ENCODE measurements around the gene BRME1.

The BRME1 gene

DNA sequence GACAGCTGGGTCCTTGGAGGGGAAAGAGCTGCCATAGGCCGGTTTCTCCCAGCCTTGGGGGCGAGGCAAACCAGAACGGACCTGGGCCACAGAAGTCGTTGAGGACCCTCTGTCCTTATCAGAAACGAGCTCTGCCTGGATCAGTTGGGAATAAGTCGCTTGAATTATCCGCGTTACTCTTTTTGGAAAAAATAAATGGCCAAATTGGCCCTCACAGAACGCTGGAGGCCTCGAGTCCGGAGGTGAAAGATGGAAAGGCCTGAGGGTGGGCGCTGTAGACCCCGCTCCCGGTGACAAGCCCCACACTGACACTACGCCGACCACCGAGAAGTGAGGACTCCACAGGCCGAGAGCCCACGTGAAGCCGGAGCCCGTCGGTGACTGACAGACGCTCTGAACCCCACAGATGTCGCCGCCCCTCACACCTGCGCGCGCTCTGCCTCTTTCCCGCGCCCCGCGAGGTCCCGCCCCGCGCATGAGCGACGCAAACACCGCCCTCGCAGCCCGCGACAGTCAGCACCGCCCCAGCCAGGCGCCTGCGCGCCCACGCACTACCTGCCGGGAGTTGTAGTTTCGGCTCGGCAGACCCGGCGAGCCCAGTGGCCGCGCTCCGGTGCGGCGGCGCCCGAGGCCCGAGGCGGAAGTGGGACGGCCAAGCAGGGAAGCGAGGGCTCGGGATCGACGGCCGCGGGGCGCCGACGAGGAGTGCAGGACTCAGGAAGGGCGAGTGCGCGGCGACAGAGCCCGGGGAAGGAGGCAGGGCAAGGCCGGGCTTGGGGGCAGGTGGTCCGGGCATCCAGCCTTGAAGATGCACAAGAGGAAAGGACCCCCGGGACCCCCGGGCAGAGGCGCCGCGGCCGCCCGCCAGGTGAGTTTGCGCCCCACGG, at the start of gene BRME1, which contains the start of gene CC2D1A:
BRME1 (minus strand) TSS at position 484 of the 887 bp plus-strand sequence. CDS start 1,225 bp downstream, outside the sequence.
CC2D1A (plus strand) TSS at position 568 of the 887 bp plus-strand sequence; CDS start at position 809, 241 bp downstream.
- peak; percentile 97 for DNase-seq

DNA sequence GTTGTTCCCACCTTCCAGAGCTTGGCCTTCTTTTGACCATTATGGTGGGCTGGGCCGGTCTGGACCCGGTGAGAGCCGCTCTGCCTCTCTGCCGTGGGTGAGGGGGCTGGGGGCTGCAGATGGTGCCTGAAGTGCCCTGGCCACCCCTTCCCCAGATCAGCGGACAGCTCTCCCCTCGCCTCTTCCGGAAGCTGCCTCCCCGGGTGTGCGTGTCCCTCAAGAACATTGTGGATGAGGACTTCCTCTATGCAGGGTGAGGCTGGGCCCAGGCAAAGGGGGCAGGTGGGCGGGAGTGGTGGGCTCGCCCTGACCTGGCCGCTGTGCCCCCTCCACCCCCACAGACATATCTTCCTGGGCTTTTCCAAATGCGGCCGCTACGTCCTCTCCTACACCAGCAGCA, 48.3 kb upstream of the BRME1 start:
- DNase-seq, result no peak

- DNase-seq, result no peak
Observed at GRCh38 chr19:13952931-13953531, 47.1 kb upstream of the BRME1 start.

- DNase-seq, result peak; percentile 98
Observed at GRCh38 chr19:13952154-13952930, 46.4 kb upstream of the BRME1 start, which contains the start of gene DCAF15. Gene DCAF15 (plus strand): TSS chr19:13952509. CDS start chr19:13952513, 4 bp downstream.

DNA sequence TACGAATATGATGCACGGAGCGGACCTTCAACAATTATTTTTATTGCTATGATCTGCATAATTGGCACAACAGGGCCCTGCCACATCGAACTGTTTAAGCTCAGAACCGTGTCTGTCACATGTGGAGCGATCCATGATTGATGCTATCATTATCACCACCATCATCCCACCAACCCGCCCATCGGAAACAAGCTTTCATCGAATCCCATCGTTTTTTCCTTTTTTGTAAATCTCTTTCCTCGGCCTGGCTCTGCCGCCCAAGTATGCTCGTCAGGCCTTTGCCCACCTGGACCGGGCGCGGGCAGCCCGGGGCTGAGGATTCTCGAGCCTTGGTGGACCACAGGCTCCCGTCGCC, 45.9 kb upstream of the BRME1 start:
- no peak for DNase-seq

GRCh38 chr19:13951043-13951442, 45.1 kb upstream of the BRME1 start:
- DNase-seq, result no peak

DNA sequence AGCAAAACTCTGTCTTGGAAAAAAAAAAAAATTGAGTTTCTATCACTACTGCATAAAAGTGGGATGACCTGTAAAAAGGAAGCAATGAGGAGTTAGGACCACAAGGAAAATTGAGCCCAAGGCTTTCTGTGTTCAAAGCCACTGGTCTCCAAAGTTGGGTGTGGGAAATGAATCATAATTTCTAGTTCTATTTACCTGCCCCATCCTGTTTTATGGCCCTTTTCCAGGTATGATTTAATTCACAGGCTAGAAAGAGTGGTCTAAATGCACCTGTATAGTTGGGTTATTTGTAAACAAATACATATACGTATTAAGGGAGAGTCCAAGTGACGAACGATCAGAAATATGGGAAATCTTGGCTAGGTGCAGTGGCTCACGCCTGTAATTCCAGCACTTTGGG, 40.5 kb upstream of the BRME1 start:
- DNase-seq, result no peak

GRCh38 chr19:13942023-13942684, 36.2 kb upstream of the BRME1 start:
- no peak for DNase-seq

DNA sequence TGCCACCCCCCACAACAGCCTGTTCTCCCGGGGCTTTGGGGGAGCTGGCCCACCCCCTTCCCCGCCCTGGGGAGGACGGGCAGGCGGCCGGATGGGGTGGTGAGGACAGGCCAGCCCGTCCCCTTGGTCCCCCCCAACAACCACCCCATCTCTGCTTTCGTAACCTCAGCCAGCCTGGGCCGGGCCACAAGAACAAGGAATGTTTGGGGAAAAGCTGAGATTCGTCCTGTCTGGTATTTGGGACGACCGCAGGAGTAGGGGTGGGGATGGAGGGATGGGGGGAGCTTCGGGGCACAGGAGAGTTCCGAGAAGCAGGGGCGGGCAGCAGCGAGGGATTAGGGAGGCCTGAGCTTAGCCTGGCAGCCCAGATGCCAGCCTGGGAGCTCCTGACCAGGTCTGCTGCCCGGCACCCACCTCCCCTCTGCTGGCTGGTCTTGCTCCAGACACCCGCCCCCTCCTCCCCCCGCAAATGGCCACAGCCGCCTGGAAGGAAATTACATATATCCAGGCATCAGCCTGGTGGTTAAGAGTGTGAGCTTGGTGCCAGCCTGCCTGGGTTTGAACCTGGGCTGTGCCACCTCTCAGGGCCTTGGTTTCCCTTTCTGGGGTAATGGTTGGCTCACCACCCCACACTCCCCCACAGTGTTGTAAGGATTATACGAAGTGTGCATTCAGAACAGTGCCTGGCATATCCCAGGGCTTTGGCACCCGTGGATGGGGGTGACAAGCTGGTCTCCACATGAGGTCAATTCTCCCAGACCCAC, 32.6 kb upstream of the BRME1 start, which contains the start of gene PODNL1:
PODNL1 (minus strand) TSS at position 117 of the 764 bp plus-strand sequence. CDS start 236 bp downstream, outside the sequence.
- no peak for DNase-seq

GRCh38 chr19:13937479-13938300, 31.8 kb upstream of the BRME1 start:
- DNase-seq, result no peak

DNA sequence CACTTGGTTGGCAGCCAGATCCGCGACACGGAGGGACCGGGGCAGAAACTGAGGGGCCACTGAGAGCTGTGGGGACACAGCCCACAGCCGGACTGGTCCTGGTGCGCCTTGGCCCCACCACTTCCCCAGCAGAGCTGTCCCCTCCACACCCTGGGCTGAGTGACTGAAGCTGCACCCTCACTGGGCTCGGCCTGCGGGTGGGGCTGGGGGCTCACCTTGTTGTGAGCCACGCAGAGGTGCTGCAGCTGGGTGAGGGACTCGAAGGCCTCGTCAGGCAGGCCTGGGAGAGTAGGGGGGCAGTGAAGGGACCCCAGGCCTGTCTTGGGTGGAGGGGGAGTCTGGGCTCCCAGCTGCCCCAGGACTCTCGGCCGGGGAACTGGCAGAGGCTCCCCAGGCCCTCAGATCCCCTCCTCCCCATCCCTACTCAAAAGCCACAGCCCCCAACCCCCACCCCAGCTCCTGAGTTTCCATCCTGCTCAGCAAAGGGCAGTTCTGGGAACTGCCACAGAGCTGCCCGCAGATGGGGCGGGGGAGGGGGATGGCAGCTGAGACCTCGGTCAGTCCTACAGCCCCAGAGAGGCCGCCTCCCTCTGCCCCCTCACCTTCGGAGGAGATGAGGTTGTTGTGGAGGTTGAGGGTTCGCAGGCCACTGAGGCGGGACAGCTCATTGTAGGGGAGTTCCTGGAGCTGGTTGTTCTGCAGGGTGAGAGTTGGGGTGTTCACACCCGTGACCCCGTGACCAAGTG, 30.0 kb upstream of the BRME1 start:
- DNase-seq, result no peak

DNA sequence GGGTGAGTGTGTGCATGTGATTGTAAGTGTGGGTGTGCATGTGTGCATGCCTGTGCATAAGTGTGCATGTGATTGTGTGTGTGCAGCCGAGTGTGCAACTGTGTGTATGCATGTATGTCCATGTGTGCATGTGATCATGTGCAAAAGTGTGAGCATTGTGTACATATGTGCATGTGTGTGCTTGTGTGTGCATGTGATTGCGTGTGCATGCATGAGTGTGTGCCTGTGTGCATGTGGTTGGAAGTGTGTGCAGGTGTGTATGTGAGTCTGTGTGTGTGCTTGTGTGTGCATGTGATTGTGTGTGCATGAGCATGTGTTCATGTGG, 28.8 kb upstream of the BRME1 start:
- no peak for DNase-seq

DNA sequence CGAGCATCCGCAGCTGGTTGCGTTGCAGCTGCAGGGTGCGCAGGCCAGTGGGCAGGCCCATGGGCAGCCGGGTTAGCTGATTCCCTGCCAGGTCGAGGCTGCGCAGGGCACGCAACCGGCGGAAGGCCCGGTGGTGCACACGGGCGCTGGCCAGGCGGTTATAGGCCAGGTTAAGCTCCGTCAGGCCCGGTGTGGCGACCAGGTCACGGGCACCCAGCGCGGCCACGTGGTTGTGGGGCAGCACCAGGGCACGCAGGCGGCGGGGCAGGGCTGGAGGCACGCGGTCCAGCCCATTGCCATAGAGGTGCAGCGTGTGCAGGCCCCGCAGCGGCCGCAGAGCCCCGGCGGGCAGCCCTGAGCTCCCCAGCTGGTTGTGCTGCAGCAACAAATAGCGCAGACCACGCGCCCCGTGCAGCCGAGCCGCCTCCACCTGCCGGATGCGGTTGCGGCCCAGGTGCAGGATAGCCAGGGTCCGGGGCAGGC, 27.0 kb upstream of the BRME1 start:
- no peak for DNase-seq

DNA sequence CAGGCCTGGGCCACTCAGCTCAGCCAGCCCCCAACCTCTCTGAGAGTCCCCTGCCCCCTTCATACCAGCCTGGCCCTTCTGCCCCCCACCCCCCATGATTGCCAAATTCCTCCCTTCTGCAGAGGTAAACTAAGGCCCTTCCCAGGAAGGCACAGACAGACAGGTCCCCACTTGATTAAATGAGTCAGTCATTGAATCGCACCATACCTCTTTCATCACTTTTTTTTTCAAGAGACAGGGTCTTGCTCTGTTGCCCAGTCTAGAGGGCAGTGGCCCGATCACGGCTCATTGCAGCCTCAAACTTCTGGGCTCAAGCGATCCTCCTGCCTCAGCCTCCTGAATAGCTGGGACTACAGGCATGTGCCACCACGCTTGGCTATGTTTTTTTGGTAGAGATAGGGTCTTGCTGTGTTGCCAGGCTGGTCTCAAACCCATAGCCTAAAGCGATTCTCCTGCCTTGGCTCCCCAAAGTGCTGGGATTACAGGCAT, 26.3 kb upstream of the BRME1 start:
- no peak for DNase-seq

- no peak for DNase-seq
Observed at GRCh38 chr19:13931391-13932148, 25.7 kb upstream of the BRME1 start.

DNA sequence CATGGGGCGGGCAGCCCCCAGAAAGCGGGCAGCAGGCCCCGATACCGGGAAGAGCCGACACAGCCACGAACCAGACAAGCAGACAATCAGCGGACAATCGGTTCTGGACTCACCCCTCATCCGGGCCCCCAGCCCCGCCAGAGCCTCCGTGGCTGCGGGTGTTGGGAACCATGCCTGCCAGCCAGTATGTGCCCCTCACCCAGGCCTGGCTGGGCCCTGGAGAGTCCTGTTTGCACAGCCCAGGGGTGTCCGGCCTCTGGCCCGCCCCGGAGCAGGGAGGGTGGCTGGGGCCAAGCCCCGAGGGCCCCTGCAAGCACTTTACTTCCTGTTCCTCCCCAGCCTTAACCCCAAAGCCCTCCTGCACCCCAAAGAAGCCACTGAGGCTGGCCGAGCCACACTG, 24.5 kb upstream of the BRME1 start:
- DNase-seq, result no peak

DNA sequence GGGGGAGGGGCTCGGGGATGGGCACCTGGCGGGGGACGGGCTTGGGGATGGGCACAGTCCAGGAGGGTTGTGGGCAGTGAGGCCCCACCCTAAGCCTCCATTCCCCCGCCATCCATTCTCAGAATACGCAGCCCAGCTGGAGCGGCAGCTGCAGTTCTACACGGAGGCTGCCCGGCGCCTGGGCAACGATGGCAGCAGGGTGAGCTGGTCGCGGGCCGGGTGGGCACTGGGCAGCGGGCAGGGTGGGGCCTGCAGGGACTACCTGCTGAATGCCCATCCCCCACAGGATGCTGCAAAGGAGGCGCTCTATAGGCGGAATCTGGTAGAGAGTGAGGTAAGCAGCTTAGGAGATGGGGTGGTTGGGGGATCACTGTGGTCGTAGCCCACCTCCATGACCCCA, 24.0 kb upstream of the BRME1 start:
- DNase-seq, result no peak

DNA sequence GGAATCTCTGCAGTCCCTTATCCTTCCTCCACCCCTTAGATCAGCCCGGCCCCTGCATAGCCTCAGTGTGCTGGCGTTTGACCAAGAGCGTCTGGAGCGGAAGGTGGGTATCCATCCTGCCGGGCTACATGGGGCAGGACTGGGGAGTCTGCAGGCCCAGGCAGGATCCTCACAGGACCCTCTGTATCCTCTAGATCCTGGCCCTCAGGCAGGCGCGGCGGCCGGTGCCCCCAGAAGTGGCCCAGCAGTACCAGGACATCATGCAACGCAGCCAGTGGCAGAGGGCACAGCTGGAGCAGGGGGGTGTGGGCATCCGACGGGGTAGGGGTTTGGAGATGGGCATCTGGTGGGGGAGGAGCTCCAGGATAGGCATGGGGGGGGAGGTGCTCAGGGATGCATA, 23.4 kb upstream of the BRME1 start:
- DNase-seq, result no peak

DNA sequence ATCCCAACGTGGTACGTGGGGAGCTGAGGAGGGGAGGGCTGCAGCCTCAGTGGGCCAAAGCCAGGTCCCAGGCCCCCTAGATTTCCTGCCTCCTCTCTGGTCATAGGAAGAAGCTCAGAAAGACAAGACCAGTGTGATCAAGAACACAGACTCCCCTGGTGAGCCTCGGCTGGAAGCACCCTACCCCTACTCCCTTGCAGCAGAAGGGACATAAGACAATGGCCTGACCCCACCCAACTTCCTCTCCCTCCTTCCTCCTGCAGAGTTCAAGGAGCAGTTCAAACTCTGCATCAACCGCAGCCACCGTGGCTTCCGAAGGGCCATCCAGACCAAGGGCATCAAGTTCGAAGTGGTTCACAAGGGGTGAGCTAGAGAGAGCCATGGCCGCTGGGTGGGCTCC, 20.8 kb upstream of the BRME1 start:
- DNase-seq, result no peak
